NCI-H2227 treated with DMSO at 0.1 percent for 48 hours (cell line): ENCODE data around the gene IFT88.
A peak's percentile ranks its signal among the peaks of the same experiment; 100 is the strongest.

Source experiments
- DNase-seq: peaks from one replicate; lab custom pipeline; 2025; lab: John Stamatoyannopoulos, UW

The IFT88 gene

GRCh38 chr13:20566898-20567874 is at the start of gene IFT88:
TSS of gene IFT88 (plus strand) at chr13:20567157. CDS start at chr13:20574386, 7,229 bp downstream.
- DNase-seq, result peak; percentile 35

DNA sequence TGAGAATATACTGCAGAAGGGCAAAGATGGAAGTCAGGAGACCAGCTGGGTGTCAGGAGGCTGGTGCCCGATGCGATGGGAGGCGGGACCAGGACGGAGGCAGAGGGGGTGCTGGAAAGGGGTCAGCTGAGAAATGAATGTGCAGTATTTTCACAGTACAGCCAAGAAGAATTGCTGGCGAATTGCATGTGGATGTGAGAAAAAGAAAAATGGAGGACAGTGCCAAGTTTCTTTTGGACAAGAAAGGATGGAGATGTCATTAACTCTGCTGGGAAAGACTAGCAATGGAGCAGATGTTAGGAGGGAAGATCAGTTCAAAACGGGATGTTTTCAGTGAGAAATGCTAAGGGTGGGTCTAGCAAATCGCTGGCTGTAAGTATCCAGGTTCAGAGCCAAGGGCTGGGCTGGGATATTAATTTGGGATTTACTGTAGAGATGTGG is 48.3 kb upstream of the IFT88 start:
- no peak for DNase-seq

GRCh38 chr13:20519875-20520274 is 47.1 kb upstream of the IFT88 start:
- DNase-seq, result no peak

GRCh38 chr13:20521364-20522115 is 45.4 kb upstream of the IFT88 start:
- DNase-seq, result no peak

DNA sequence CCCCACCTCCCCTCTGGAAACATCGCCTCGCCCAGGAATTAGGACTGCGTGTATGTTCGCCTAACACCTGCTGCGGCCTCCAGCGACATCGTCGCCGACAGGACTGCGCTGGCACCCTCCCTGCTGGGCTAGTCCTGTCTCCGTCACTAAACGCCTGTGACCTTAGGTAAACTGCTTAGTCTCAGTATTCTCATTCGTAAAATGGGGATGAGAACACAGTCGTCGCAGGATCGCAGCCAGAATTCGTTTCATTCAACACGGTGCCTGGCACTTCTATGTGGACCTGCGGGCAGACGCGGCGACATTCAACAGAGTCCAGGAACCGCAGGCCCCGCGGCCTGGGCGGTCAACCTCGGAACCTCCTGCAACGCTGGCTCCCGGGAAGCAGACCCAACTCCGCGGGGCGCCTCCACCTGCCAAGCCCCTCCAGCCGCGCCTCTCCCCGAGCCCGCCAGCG is 41.8 kb upstream of the IFT88 start:
- no peak for DNase-seq

DNA sequence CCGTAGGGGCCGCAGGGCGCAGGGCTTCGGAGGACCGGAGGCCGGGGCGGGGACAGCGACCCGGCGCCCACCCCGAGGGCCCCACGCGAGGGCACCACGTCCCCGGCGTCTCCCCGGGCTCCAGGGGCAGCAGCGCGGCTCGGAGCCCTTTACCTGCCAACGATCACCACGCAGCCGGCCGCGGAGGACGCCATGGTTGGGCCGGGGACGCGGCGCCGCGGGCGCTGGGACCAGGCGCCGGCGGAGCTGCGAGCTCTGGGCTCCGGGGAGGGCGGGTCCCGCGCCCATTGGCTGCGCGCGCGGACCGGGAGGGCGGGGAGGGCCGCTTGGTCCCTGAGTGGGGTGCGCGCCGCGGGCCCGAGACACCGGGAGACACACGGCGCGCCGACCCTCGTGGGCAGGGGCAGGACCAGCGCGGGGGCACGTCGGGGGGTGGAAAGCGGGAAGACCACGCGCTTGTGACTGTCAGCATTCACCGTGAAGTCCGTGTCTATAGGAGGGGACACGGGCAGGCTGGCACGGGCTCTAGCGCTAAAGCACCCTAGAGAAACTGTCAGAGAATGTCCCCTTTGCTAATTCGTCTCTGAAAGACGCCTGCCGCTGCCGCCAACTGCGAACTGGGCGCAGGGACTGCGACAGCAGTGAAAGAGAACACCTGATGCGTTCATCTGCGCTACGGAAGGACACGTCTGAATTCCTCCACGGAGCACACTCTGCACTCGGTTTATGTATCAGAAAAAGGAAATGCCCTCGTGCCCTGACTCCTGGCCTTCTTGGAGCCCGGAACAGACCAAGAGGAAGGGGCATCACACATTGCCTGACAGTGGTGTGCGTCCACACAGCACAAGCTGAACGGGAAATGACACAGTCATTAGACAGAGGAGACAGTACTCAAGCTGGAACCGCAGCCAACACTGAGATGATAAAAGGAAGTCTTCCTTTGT is 41.1 kb upstream of the IFT88 start, which contains the start of gene CRYL1:
TSS of gene CRYL1 (minus strand) at position 257 of the 944 bp plus-strand sequence. CDS start at position 194, 63 bp downstream.
- peak; percentile 29 for DNase-seq

DNA sequence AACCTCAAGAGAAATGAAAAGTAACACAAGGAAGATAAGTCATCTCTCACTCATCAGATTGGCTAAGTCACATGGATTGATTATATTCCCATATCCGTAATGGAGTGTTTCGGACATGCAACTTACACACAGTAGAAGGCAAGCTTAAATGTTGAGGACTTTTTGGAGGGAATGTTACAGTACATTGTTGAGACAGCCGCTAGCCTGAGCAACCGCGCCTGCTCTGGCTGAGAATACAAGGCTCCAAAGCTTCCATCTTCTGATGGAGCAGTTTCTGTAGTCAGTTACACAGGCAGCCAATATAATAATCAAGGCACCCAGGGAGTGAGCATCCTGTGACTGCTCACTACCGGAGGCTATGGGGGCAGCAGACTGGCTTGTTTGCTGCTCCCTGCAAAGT is 40.3 kb upstream of the IFT88 start:
- DNase-seq, result no peak

- no peak for DNase-seq
These were observed 38.5 kb upstream of the IFT88 start for GRCh38 chr13:20528452-20528851.

DNA sequence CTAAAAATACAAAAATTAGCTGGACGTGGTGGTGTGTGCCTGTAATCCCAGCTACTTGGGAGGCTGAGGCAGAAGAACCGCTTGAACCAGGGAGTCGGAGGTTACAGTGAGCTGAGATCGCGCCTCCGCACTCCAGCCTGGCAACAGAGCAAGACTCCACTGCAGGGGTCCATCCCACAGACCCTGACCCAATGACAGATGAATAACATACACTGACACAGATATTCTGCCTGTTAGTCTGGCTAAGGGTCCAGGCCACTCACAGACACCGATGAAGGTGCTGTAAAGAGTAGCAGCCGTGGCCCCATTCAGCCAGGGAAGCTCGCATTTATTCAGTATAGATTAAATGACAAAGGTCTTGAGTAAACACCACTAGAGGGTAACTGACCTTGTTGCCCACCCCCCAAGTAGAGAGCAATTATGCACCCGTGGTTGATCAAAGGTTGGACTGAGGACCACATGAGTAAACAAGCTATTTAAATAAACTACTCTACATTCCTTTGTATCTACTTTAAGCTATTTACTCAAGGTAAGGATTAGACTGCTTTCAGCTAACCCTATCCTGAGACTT is 32.8 kb upstream of the IFT88 start:
- DNase-seq, result no peak

DNA sequence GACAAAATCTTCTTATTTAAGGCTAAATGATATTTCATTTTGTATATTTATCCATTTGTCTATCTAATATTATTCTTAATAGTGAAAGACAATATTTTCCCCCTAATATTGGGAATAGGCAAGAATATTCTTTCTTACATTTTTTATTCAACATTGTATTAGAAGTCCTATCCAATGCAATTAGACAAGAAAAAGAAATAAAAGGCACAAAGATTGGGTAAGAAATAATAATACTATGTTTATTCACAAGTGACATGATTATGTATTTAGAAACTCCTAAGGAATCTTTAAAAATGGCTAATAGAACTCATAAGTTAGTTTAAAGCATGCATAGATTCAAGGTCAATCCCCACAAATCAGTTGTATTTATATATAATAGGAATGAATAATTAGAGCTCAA is 30.0 kb upstream of the IFT88 start:
- DNase-seq, result no peak

DNA sequence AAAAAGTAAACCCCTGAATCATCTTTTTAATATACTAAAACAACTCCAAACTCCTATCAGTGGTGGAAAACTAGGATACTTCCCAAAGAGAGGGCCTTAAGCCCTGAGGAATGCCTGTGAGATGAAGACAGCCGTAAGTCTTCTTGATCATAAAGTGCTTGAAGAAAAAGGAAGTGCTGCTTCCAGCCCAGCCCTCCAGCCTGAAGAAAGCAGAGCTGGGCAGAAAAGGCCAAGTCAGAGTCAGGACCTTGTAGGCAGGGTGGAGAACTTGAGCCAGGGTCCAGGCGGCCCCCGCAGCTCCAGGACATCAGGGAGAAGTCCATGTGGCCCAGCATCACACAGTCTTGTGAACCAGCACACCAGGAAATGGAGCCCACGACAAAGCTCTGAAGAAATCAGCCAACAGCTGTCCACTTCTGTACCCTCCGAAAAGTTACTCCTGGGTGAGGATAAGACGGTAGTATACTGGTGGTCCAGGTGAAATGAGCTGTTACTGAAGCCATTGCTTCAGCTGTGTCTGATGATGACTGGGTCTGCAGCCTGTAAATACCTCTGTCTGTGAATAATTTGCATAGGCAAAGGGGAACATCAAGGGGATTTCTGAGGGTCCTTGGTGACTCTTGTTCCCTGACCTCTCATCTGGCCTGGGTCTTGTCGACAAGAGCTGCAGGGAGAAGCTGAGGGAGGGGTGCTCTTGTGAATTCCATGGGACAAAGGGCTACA is 22.6 kb upstream of the IFT88 start:
- DNase-seq, result no peak

DNA sequence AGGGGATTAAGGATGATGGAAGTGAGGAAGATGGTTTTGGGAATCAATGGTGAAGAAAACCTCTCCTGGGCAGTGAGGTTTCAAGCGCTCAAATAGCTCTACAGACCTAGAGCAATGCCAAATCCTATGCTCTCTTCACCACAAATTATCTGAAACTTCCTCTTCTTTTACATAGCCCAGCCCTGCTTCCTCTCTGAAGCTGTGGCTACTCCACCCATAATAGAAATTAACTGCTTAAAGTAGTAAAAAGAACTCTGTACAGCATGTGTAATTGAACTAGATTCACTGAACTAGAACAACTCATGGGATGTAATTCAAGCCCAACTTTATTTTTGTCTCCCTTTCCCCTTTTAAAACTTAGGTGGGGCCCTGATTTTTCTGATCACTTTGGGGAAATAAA is 20.4 kb upstream of the IFT88 start:
- no peak for DNase-seq

DNA sequence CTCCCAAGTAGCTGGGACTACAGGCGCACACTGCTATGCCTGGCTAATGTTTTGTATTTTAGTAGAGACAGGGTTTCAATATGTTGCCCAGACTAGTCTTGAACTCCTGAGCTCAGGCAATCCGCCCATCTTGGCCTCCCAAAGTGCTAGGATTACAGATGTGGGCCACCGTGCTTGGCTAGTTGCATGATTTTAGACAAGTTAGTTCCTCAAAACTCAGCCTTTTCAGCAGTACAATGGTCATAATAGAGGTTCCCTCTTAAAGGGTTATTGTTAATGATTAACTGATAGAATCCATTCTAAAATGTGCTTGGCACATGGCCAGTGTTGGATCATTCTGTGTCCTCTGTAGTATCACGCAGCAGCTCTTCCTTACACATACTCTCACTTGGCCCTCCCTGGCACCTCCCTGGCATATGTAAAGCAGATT is 19.5 kb upstream of the IFT88 start:
- DNase-seq, result no peak

- no peak for DNase-seq
These were observed 16.2 kb upstream of the IFT88 start for GRCh38 chr13:20550799-20551198.

GRCh38 chr13:20553311-20553710 is 13.6 kb upstream of the IFT88 start:
- no peak for DNase-seq

- no peak for DNase-seq
These were observed 8.0 kb upstream of the IFT88 start for GRCh38 chr13:20558982-20559381.

DNA sequence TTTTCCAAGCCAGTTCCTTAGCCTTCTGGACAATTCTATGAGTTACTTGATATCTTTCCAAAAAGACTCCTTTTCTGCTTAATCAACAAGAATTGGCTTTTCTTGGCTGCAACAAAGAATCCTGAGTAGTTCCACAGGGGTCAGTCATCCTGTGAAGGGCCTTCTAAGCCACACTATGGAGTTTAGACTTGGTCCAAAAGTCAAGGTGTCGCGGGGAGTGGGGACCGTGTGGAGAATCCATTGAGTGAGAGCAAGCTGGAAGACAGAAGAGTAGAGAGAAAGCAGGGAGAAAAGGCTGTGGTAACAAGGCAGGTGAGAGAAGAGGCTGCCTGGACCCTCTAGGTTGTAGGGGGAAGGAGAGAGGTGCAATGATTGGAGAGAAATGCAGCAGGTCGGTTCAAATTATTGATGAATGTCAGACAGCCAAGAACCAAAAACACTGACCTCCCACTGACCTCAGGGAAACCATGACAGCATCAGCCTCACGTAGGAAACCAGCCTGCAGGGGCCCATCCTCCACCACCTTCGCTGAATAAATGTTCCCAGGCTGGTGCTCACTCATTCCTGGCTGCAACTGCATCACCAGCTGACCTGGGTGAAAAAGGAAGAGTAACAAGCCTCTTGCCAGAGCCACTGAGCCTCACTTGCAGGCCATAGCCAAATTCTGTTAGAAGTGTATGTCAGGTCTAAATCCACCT is 7.1 kb upstream of the IFT88 start:
- no peak for DNase-seq

DNA sequence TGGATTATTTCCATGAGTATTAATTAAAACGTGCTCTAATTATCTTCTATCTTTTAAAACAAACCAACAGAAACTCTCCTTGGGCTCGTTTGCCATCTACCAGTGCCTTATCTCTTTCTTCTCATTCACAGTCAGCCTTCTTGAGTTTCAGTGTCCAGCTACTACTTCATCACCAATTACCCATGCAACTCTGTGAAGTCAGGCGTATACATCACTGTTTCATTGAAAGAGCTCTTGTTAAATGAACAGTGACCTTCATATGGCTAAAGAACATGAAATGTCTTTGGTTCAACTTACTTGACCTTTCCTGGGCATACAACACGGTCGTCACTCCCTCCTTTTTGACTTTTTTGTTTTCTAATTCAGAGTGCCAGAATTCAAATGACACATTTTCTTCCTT is 5.2 kb upstream of the IFT88 start:
- no peak for DNase-seq

GRCh38 chr13:20565115-20565736 is 1.7 kb upstream of the IFT88 start:
- DNase-seq, result no peak
